Choroid plexus epithelial cell (primary cell): ENCODE measurements around the gene BRD3OS.

Experiments
- DNase-seq: peaks from one replicate; pipeline ENCODE4 v3.0.0-alpha.2; 2010; ENCODE audit warnings: low read depth
- H3K4me3 ChIP-seq: 2 replicates; pipeline ENCODE4 v1.5.1; 2011; ENCODE audit warnings: low read depth, mild to moderate bottlenecking, control low read depth, low read length, moderate library complexity
- CTCF ChIP-seq: conservative IDR thresholded peaks from 2 replicates; pipeline ENCODE4 v1.5.1; 2011; ENCODE audit warnings: low read depth, mild to moderate bottlenecking, control low read depth, inconsistent platforms, low read length, moderate library complexity

Gene BRD3OS

DNA sequence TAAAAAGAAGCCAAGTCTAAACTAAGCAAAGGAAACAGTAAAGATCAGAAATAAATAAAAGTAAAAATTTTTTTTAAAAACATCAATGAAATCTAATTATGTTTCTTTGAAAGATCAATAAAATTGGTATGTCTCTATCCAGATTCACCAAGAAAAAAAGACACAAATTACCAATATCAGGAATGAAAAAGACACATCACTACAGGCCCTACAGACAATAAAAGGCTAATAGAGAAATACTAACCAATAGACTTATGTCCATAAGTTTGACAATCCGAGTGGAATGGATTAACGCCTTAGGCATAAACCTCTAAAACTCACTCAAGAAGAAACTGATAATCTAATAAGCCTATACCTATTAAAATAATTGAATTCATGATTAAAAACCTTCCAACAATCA lies 12.4 kb downstream of the BRD3OS start:
- H3K4me3 ChIP-seq = no peak overlapping the region
- TF ChIP-seq CTCF = no peak
- DNase-seq = no peak

DNA sequence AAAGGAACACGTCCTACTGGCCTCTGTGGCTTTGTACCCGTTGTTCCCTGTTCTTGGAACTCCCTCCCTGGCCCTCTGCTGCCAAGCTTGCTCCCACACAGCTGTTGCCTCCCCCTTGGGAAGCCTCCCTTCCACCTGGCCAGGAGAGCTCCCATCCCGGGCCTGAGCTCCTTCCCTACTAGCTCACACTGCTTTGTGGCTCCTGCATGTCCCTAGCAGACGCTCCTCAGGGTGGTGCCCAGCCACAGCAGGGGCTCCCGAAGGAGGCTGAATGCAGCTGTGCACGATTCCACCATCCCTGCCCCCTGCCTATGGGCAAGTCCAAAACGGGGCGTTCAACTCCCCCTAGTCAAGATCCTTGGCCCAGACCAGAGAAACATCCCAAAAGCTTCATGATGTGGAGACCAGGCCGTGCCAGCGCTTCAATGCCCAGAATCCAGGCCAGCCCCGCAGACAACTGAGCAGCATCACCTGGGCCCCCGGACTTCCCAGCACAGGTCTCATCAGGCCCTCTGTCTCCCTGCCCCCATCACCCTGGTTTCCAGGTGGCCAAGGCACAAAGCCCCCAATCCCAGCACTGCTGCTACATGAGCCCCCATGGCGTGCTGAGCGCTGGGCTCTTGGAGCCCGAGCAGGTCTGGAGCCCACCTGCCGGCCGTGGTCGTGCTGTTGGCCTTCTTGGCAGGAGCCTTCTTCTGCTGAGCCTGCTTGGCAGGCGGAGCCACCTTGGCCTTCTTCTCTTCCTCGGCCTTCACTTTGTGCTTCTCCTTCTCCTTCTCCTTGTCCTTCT lies 14.3 kb downstream of the BRD3OS start:
- no peak for TF ChIP-seq CTCF
- DNase-seq = no peak
- no peak overlapping the region for H3K4me3 ChIP-seq

GRCh38 chr9:134040176-134040565 lies 14.9 kb downstream of the BRD3OS start:
- no peak overlapping the region for H3K4me3 ChIP-seq
- TF ChIP-seq CTCF = no peak
- no peak for DNase-seq

DNA sequence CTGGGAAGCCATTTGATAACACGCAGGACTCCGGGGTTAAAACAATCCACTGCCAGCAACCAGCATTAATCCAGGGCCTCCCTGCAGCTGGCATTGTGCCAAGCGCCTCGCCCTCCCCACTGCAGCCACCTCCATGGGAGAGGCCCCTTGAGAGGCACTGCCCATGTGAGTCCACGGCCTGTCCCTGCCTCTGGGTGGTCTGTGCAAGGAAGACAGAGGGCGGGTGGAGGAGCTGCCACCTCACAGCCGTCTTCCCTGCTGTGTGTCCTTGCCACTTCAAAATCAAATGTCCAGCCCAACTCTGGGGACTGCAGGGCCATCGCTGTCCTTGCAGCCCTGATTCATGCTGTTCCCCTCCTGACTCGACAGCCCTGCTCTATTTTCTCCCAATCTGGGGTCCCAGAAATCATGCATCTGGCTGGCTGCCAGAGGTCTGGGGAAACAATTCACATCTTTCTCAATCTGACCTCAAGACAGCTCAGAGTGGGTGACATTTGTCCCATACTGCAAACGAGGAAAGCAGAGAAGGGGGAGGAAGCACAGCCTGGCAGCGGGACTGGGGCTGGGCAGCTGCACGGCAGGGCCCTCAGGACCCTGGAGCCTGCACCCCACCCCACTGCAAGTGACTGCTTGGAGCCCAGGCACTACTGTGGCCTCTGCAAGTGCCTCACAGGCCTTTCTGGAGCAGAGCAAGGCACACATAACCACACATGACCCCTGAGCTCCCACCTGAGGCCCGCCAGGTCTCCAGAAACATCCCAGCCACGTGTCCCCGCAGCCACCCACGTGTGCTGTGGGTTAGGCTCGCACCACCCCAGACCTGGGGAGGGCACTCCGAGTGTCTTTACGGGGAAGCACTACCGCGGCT lies 15.7 kb downstream of the BRD3OS start:
- H3K4me3 ChIP-seq = no peak overlapping the region
- no peak for TF ChIP-seq CTCF
- no peak for DNase-seq

DNA sequence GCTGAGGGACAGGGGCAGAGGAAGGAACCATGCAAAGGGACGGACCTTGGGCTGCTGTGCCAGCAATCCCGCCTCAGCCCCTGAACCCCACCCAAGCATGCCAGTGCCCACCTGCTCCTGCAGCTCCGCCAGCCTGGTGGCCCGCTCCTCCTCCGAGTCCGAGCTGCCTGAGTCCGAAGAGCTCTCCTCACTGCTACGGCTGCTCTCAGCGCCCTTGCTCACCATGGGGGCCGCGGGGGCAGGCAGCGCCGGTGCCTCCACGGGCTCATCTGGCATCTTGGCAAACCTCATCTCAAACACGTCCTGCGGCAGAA lies 16.3 kb downstream of the BRD3OS start:
- no peak for TF ChIP-seq CTCF
- no peak for DNase-seq
- no peak overlapping the region for H3K4me3 ChIP-seq

DNA sequence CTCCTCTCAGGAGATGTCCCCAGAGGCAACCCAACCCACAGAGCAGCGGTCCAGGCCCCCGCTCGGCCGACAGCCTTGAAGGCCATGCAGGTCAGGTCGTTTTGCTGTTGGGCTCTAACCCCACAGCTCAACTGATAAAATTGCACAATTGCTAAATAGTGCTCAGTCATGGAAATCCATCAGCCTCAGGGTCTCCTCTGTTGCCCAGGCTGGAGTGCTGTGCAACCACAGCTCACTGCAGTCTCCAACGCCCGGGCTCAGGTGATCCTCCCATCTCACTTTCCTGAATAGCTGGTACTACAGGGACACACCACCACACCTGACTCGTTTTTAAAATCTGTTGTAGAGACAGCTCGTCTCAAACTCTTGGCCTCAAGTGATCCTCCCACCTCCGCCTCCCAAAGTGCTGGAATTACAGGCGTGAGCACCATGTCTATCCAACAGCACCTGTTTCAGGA lies 18.3 kb downstream of the BRD3OS start:
- no peak for TF ChIP-seq CTCF
- no peak for DNase-seq
- no peak overlapping the region for H3K4me3 ChIP-seq
